HCT116 (cell line): Measurements from ENCODE around the gene ZNF524. TPM values are rescaled to one million over a fixed set of nuclear protein-coding genes. Genes with fewer than 3 reads are reported as not detected.

Experiments used
- ATAC-seq: fragments of 200-7000 bp; cut with Tn5 transposase; 2 replicates; pipeline ENCODE4 v1.9.1; 2020; ENCODE audit warnings: mild to moderate bottlenecking, moderate library complexity
- BruUV-seq: library from RNA; stranded (reverse); fragments of 400-500 nt; replicated peaks from 2 replicates; lab custom pipeline; 2021; lab: Mats Ljungman, UMichigan
- CTCF ChIA-PET: fragments of 300-600 bp; sonication (Branson Sonifier 250); formaldehyde crosslinking; loops from one replicate; lab custom pipeline; 2021; ENCODE audit warnings: antibody characterized with exemption; lab: Charles Lee
- POLR2A ChIA-PET: fragments of 300-600, 350-600 bp; sonication (Branson Sonifier 250); formaldehyde crosslinking; loops from one replicate; lab custom pipeline; 2021; ENCODE audit warnings: antibody characterized with exemption; lab: Charles Lee
- RAD21 ChIA-PET, 2 experiments: fragments of 300-600 bp; sonication (Branson Sonifier 250); formaldehyde crosslinking; loops; one replicate each; lab custom pipeline; 2023; ENCODE audit warnings: low total read pairs in 2 of 2; ENCODE audit not compliant: uncharacterized antibody in 2 of 2, unreplicated experiment in 2 of 2, low non-redundant PET in 1 of 2; lab: Charles Lee
- DNase-seq: peaks from one replicate; pipeline ENCODE4 v3.0.0-alpha.2; 2010; ENCODE audit warnings: low read depth, low spot score
- H2AFZ ChIP-seq: fragments of 200-600 bp; shearing (Covaris generic), sonication (generic); 2 replicates; pipeline ENCODE4 v1.6.1; 2017; ENCODE audit warnings: low read depth, mixed run types, mixed read lengths, antibody characterized with exemption, low read length; ENCODE audit not compliant: poor library complexity, severe bottlenecking
- H3K27ac ChIP-seq: 2 replicates; pipeline ENCODE4 v1.5.1; 2012; ENCODE audit warnings: low read depth, low read length
- H3K27me3 ChIP-seq: fragments of 200-600 bp; sonication (generic); 2 replicates; pipeline ENCODE4 v1.6.1; 2016; ENCODE audit warnings: mixed run types, low read length, mixed read lengths; ENCODE audit not compliant: insufficient read depth
- H3K36me3 ChIP-seq, 2 experiments: fragments of 200-500 bp in 1 of 2; fragments of 200-600 bp in 1 of 2; sonication (Bioruptor generic) in 1 of 2; sonication (generic) in 1 of 2; 2 replicates each; pipeline versions ENCODE4 v1.5.1 to v1.6.1; 2014 to 2016; ENCODE audit warnings: low read length in 2 of 2, inconsistent platforms in 1 of 2, mixed read lengths in 1 of 2, mixed run types in 1 of 2; ENCODE audit not compliant: insufficient read depth in 2 of 2, control insufficient read depth in 1 of 2
- H3K4me1 ChIP-seq, 2 experiments: fragments of 200-600 bp in 1 of 2; sonication (generic) in 1 of 2; 2 replicates each; pipeline versions ENCODE4 v1.5.1 to v1.6.1; 2012 to 2017; ENCODE audit warnings: low read length in 2 of 2, inconsistent platforms in 1 of 2, mild to moderate bottlenecking in 1 of 2, mixed read lengths in 1 of 2, mixed run types in 1 of 2, moderate library complexity in 1 of 2; ENCODE audit not compliant: insufficient read depth in 2 of 2, control insufficient read depth in 1 of 2
- H3K4me2 ChIP-seq: fragments of 200-600 bp; sonication (generic); 2 replicates; pipeline ENCODE4 v1.6.1; 2017; ENCODE audit warnings: mixed run types, low read length, mixed read lengths
- H3K4me3 ChIP-seq, 2 experiments: fragments of 200-600 bp in 1 of 2; sonication (generic) in 1 of 2; replicated peaks in 1 of 2; 2 replicates each; pipeline ENCODE4 v1.5.1; 2011 to 2016; ENCODE audit warnings: low read length in 2 of 2, control low read depth in 1 of 2, low read depth in 1 of 2, mild to moderate bottlenecking in 1 of 2, mixed read lengths in 1 of 2, mixed run types in 1 of 2
- H3K79me2 ChIP-seq: fragments of 200-600 bp; sonication (generic); 2 replicates; pipeline ENCODE4 v1.6.1; 2017; ENCODE audit warnings: mild to moderate bottlenecking, mixed run types, low read length, moderate library complexity, mixed read lengths; ENCODE audit not compliant: insufficient read depth
- H3K9ac ChIP-seq: fragments of 200-600 bp; sonication (generic); 2 replicates; pipeline ENCODE4 v1.6.1; 2016; ENCODE audit warnings: low read length, mixed read lengths
- H3K9me2 ChIP-seq: fragments of 200-600 bp; sonication (generic), shearing (Covaris generic); 2 replicates; pipeline ENCODE4 v1.6.1; 2017; ENCODE audit warnings: mixed run types, mild to moderate bottlenecking, moderate library complexity; ENCODE audit not compliant: insufficient read depth
- H3K9me3 ChIP-seq, 2 experiments: fragments of 200-500 bp in 1 of 2; fragments of 200-600 bp in 1 of 2; sonication (Bioruptor generic) in 1 of 2; sonication (generic) in 1 of 2; 2 replicates each; pipeline ENCODE4 v1.6.1; 2014 to 2017; ENCODE audit warnings: low read length in 2 of 2, mixed read lengths in 2 of 2, inconsistent platforms in 1 of 2, low read depth in 1 of 2, mild to moderate bottlenecking in 1 of 2, mixed run types in 1 of 2, moderate library complexity in 1 of 2; ENCODE audit not compliant: control insufficient read depth in 1 of 2, insufficient read depth in 1 of 2
- H4K20me1 ChIP-seq: fragments of 200-600 bp; sonication (generic), shearing (Covaris generic); 2 replicates; pipeline ENCODE4 v1.6.1; 2017; ENCODE audit warnings: mixed run types, mild to moderate bottlenecking, moderate library complexity; ENCODE audit not compliant: insufficient read depth
- CBX3 ChIP-seq: IDR thresholded peaks from 2 replicates; pipeline ENCODE4 v1.6.1; 2012; ENCODE audit warnings: low read depth
- EGR1 ChIP-seq: IDR thresholded peaks from 2 replicates; pipeline ENCODE4 v1.6.1; 2012; ENCODE audit warnings: low read depth
- ELF1 ChIP-seq: IDR thresholded peaks from 2 replicates; pipeline ENCODE4 v1.6.1; 2012; ENCODE audit warnings: low read depth, borderline replicate concordance
- EZH2phosphoT487 ChIP-seq: fragments of 200-600 bp; IDR thresholded peaks from 2 replicates; pipeline ENCODE4 v1.6.1; 2018; ENCODE audit warnings: antibody characterized with exemption, borderline replicate concordance
- FOSL1 ChIP-seq: IDR thresholded peaks from 2 replicates; pipeline ENCODE4 v1.6.1; 2012; ENCODE audit warnings: low read depth
- POLR2AphosphoS5 ChIP-seq: IDR thresholded peaks from 2 replicates; pipeline ENCODE4 v1.6.1; 2011; ENCODE audit warnings: mild to moderate bottlenecking, low read depth, low read length, moderate library complexity
- SP1 ChIP-seq: IDR thresholded peaks from 2 replicates; pipeline ENCODE4 v1.6.1; 2012; ENCODE audit warnings: low read depth
- SRF ChIP-seq: IDR thresholded peaks from 2 replicates; pipeline ENCODE4 v1.6.1; 2012; ENCODE audit warnings: low read depth
- TCF7L2 ChIP-seq: IDR thresholded peaks from 2 replicates; pipeline ENCODE4 v1.7.0; 2011; ENCODE audit warnings: borderline replicate concordance, inconsistent platforms; ENCODE audit not compliant: insufficient read depth, insufficient read length; ENCODE audit errors: extremely low read depth
- YY1 ChIP-seq: IDR thresholded peaks from 2 replicates; pipeline ENCODE4 v1.6.1; 2011; ENCODE audit warnings: low read length, low read depth, moderate library complexity, mild to moderate bottlenecking; ENCODE audit not compliant: insufficient replicate concordance; ENCODE audit errors: extremely low read depth
- ZNF274 ChIP-seq: fragments of 200-500 bp; sonication (Bioruptor generic); IDR thresholded peaks from 2 replicates; pipeline ENCODE4 v1.6.1; 2014; ENCODE audit warnings: mild to moderate bottlenecking, low read depth, low read length, inconsistent platforms
- intact Hi-C: fragments of 100-400 bp; cut with micrococcal nuclease; formaldehyde crosslinking; loops from 2 replicates; pipeline ENCODE4 v1.10.0; 2022
- total RNA-seq: library from RNA; stranded (reverse); gene quantifications from one replicate; pipeline ENCODE4 v1.2.1, GENCODE V29; 2021; ENCODE audit not compliant: unreplicated experiment
- TF ChIP-seq, protein P1 (sequence below), 3 experiments: fragments of 200-600 bp in 1 of 3; sonication (generic) in 1 of 3; IDR thresholded peaks in 2 of 3; conservative IDR thresholded peaks in 1 of 3; 2 replicates each; pipeline ENCODE4 v1.5.1; 2012 to 2017; ENCODE audit warnings: low read depth in 2 of 3, low read length in 2 of 3, antibody characterized with exemption in 1 of 3, borderline replicate concordance in 1 of 3, control low read depth in 1 of 3, mild to moderate bottlenecking in 1 of 3, mixed read lengths in 1 of 3, mixed run types in 1 of 3, moderate library complexity in 1 of 3; ENCODE audit not compliant: insufficient read depth in 1 of 3
- TF ChIP-seq, protein P2 (sequence below): IDR thresholded peaks from 2 replicates; pipeline ENCODE4 v1.6.1; 2012
- TF ChIP-seq, protein P3 (sequence below): IDR thresholded peaks from 2 replicates; pipeline ENCODE4 v1.6.1; 2011; ENCODE audit warnings: mild to moderate bottlenecking, low read length, moderate library complexity; ENCODE audit not compliant: insufficient replicate concordance; ENCODE audit errors: extremely low read depth
- TF ChIP-seq, protein P4 (sequence below): IDR thresholded peaks from 2 replicates; pipeline ENCODE4 v1.6.1; 2012; ENCODE audit warnings: low read depth

ZNF524 gene
- total RNA-seq, 1 experiment from 2014 or later, result 17.2 TPM

DNA sequence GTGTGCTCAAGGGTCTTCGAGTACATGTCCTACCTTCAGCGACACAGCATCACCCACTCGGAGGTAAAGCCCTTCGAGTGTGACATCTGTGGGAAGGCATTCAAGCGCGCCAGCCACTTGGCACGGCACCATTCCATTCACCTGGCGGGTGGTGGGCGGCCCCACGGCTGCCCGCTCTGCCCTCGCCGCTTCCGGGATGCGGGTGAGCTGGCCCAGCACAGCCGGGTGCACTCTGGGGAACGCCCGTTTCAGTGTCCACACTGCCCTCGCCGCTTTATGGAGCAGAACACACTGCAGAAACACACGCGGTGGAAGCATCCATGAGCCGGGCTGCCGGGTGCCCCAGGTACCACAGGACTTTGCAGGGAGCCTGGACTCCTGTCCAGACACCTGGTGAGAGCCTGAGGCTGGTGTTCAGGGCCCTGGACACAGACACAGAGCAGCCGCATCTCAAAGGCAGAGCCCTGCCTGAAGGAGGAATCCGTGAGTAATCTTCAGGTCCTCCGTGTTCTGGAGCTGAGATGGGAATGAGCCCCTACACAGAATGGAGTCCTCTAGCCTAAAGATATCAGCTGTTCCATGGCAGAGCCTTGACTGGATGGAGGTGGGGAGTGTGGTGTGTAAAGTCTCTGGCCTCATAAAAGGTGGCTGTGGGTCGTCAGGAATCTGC is 44.9 kb downstream of the ZNF524 start:
- ATAC-seq (no peak), DNase-seq (no peak)
- Histone ChIP-seq H3K9me2 (no peaks in the 10 kb centered on the region), H4K20me1 (no peaks in the 10 kb centered on the region), H3K4me3 (peak overlapping the region; percentile 94 to 97), H3K9me3 (no peaks in the 10 kb centered on the region), H3K4me2 (peak overlapping the region; percentile 75), H3K36me3 (peaks cover 10 to 12% of the 10 kb centered on the region in 2 experiments; a peak in 3 of 4 replicates), H3K27me3 (no peaks in the 10 kb centered on the region), H2AFZ (no peak overlapping the region), H3K9ac (peak overlapping the region; percentile 99), H3K27ac (peak overlapping the region; percentile 96), H3K4me1 (peaks cover 10 to 34% of the 10 kb centered on the region in 2 experiments; a peak in 3 of 4 replicates), H3K79me2 (peaks cover 48% of the 10 kb centered on the region)
- ChIA-PET POLR2A (interaction anchor here (1.4 kb wide), 1 partner anchor 10 kb away, joined by 3 read pairs; the partner anchor contains the start of gene U2AF2), RAD21 (no interaction called here), CTCF (interaction anchor here (0.6 kb wide), 1 partner anchor 8 kb away, joined by 3 read pairs; no protein-coding TSS in a partner anchor)
- TSS peak; percentile 46 for BruUV-seq
- no peak for TF ChIP-seq YY1
- TF ChIP-seq SRF, result no peak
- TF ChIP-seq ZNF274, result no peak
- no peak for TF ChIP-seq TCF7L2
- no peak for TF ChIP-seq FOSL1
- no peak for TF ChIP-seq CBX3
- no peak for TF ChIP-seq SP1
- TF ChIP-seq POLR2AphosphoS5, result no peak
- TF ChIP-seq, protein P1, sequence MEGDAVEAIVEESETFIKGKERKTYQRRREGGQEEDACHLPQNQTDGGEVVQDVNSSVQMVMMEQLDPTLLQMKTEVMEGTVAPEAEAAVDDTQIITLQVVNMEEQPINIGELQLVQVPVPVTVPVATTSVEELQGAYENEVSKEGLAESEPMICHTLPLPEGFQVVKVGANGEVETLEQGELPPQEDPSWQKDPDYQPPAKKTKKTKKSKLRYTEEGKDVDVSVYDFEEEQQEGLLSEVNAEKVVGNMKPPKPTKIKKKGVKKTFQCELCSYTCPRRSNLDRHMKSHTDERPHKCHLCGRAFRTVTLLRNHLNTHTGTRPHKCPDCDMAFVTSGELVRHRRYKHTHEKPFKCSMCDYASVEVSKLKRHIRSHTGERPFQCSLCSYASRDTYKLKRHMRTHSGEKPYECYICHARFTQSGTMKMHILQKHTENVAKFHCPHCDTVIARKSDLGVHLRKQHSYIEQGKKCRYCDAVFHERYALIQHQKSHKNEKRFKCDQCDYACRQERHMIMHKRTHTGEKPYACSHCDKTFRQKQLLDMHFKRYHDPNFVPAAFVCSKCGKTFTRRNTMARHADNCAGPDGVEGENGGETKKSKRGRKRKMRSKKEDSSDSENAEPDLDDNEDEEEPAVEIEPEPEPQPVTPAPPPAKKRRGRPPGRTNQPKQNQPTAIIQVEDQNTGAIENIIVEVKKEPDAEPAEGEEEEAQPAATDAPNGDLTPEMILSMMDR (IDR thresholded peaks at IDR 0.05 in 2 of 3, conservative IDR thresholded peaks at IDR 0.05 in 1 of 3; ENCODE audit: borderline replicate concordance in 1 of 3, insufficient read depth in 1 of 3, low read depth in 2 of 3, low read length in 2 of 3), result no peak
- TF ChIP-seq, protein P2, sequence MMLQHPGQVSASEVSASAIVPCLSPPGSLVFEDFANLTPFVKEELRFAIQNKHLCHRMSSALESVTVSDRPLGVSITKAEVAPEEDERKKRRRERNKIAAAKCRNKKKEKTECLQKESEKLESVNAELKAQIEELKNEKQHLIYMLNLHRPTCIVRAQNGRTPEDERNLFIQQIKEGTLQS, result no peak
- no peak for TF ChIP-seq ELF1
- TF ChIP-seq, protein P3, sequence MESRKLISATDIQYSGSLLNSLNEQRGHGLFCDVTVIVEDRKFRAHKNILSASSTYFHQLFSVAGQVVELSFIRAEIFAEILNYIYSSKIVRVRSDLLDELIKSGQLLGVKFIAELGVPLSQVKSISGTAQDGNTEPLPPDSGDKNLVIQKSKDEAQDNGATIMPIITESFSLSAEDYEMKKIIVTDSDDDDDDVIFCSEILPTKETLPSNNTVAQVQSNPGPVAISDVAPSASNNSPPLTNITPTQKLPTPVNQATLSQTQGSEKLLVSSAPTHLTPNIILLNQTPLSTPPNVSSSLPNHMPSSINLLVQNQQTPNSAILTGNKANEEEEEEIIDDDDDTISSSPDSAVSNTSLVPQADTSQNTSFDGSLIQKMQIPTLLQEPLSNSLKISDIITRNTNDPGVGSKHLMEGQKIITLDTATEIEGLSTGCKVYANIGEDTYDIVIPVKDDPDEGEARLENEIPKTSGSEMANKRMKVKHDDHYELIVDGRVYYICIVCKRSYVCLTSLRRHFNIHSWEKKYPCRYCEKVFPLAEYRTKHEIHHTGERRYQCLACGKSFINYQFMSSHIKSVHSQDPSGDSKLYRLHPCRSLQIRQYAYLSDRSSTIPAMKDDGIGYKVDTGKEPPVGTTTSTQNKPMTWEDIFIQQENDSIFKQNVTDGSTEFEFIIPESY, result no peak
- no peak for TF ChIP-seq EGR1
- TF ChIP-seq, protein P4, sequence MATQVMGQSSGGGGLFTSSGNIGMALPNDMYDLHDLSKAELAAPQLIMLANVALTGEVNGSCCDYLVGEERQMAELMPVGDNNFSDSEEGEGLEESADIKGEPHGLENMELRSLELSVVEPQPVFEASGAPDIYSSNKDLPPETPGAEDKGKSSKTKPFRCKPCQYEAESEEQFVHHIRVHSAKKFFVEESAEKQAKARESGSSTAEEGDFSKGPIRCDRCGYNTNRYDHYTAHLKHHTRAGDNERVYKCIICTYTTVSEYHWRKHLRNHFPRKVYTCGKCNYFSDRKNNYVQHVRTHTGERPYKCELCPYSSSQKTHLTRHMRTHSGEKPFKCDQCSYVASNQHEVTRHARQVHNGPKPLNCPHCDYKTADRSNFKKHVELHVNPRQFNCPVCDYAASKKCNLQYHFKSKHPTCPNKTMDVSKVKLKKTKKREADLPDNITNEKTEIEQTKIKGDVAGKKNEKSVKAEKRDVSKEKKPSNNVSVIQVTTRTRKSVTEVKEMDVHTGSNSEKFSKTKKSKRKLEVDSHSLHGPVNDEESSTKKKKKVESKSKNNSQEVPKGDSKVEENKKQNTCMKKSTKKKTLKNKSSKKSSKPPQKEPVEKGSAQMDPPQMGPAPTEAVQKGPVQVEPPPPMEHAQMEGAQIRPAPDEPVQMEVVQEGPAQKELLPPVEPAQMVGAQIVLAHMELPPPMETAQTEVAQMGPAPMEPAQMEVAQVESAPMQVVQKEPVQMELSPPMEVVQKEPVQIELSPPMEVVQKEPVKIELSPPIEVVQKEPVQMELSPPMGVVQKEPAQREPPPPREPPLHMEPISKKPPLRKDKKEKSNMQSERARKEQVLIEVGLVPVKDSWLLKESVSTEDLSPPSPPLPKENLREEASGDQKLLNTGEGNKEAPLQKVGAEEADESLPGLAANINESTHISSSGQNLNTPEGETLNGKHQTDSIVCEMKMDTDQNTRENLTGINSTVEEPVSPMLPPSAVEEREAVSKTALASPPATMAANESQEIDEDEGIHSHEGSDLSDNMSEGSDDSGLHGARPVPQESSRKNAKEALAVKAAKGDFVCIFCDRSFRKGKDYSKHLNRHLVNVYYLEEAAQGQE, result no peak
- no peak for TF ChIP-seq EZH2phosphoT487
- intact Hi-C loops, result no loop called here
